ENCODE results near the gene SFRP5.
A peak's percentile ranks its signal among the peaks of the same experiment; 100 is the strongest.

Gene SFRP5

DNA sequence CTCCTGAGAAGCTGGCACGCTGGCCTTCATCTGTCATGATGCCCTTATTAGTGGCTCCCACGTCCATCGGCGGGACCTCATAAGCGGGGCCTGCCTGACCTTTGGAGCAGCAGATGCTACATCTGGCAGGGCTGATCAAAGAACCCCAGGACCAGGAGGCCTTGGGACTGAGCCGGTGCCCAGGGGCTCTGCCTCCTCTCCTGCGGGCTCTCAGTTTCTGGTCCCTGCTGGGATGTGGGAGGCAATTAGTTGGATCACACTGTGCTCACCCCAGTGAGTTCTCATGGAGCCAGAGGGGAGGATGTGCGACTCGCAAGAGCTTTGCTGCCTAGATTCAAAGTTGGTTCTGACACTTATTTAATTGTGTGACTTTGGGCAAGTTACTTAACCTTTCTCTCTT lies 28.7 kb upstream of the SFRP5 start:
- ChIA-PET CTCF (interaction anchor here (1.7 kb wide), 2 partner anchors 99 to 242 kb away, joined by 3 to 4 read pairs; no protein-coding TSS in a partner anchor), POLR2A (no interaction called here)
- no peak for DNase-seq (ENCODE audit: extremely low spot score)
- TF ChIP-seq, protein P1, sequence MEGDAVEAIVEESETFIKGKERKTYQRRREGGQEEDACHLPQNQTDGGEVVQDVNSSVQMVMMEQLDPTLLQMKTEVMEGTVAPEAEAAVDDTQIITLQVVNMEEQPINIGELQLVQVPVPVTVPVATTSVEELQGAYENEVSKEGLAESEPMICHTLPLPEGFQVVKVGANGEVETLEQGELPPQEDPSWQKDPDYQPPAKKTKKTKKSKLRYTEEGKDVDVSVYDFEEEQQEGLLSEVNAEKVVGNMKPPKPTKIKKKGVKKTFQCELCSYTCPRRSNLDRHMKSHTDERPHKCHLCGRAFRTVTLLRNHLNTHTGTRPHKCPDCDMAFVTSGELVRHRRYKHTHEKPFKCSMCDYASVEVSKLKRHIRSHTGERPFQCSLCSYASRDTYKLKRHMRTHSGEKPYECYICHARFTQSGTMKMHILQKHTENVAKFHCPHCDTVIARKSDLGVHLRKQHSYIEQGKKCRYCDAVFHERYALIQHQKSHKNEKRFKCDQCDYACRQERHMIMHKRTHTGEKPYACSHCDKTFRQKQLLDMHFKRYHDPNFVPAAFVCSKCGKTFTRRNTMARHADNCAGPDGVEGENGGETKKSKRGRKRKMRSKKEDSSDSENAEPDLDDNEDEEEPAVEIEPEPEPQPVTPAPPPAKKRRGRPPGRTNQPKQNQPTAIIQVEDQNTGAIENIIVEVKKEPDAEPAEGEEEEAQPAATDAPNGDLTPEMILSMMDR (IDR thresholded peaks at IDR 0.05; ENCODE audit: control extremely low read depth, extremely low read depth, low read depth, missing control alignments): no peak

- CTCF ChIA-PET: no interaction called here
- POLR2A ChIA-PET: no interaction called here
- no peak for DNase-seq (ENCODE audit: extremely low spot score)
- TF ChIP-seq, protein P1 (IDR thresholded peaks at IDR 0.05; ENCODE audit: control extremely low read depth, extremely low read depth, low read depth, missing control alignments): no peak
Measured at GRCh38 chr10:97798958-97799610, 27.3 kb upstream of the SFRP5 start.

DNA sequence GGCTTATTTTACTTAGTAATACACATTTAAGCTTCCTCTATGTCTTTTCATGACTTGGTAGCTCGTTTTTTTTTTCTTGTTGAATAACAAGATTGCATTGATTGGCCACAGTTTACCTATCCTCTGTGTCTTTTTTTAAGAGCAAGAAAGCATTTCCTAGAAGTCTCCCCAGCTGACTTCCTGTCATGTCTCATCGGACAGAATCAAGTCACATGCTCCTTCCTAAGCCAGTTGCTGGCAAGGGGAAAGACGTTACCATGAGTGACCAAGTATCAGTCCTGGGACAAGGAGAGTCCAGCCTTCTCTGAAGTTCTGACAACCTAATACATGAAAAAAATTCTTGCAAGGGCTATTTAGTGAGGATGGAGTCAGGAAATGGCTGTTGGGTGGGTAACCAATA lies 24.9 kb upstream of the SFRP5 start:
- ChIA-PET CTCF (interaction anchor here (1.2 to 1.4 kb wide), 2 partner anchors 232 to 245 kb away, joined by 4 read pairs; no protein-coding TSS in a partner anchor), POLR2A (no interaction called here)
- DNase-seq (ENCODE audit: extremely low spot score): no peak
- TF ChIP-seq, protein P1 (IDR thresholded peaks at IDR 0.05; ENCODE audit: control extremely low read depth, extremely low read depth, low read depth, missing control alignments): no peak

- ChIA-PET CTCF (interaction anchor here (1.4 kb wide), 1 partner anchor 246 kb away, joined by 4 read pairs; no protein-coding TSS in a partner anchor), POLR2A (no interaction called here)
- TF ChIP-seq, protein P1 (IDR thresholded peaks at IDR 0.05; ENCODE audit: control extremely low read depth, extremely low read depth, low read depth, missing control alignments): no peak
- no peak for DNase-seq (ENCODE audit: extremely low spot score)
Measured at GRCh38 chr10:97795886-97796285, 24.1 kb upstream of the SFRP5 start.

DNA sequence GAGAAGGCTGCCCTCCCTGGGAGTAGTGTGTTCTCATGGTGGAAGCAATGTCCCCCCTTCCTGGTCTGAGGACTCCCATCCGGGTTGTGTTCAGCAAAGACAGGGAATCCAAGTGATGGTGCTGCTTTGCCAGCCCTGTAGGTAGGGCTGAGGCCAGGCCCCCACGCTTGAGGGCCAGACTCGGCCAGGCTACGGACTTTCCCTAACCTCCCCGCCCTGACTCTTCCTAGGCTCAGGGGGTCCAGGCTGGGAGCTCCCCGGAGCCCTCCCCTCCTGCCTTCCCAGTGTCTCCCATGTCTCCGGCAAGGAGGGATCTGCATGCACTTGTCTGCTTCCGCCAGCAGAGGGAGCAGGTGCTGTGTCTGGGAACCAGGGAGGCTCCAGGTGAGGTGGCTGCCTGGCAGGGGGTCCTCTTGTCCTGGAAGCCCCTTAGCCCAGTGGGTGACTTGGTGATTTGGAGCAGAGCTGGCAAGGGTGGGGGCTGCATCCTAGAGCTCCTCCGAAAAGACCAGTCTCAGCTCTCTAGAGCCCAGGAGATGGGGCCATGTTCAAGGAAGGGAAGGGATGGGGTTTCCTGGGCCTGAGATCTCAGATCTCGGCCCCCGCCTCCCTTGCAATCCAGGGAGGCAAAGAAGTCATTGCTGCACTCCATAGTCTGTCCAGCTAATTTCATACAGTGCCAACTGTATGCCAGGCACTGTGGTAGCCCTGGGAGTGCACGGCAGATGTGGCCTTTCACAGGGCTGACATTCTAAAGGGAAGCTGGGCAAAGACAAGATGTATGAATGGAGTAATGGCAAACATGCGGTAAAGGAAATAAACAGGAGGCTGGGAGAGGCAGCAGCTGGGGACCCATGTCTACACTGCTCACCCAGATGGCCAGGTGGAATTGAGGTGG lies 20.3 kb upstream of the SFRP5 start:
- ChIA-PET CTCF (interaction anchor here (0.6 to 2.9 kb wide), 28 partner anchors 9 to 535 kb away, joined by 3 to 21 read pairs (median 4); no protein-coding TSS in a partner anchor), POLR2A (no interaction called here)
- DNase-seq (ENCODE audit: extremely low spot score): peak; percentile 82
- TF ChIP-seq, protein P1 (IDR thresholded peaks at IDR 0.05; ENCODE audit: control extremely low read depth, extremely low read depth, low read depth, missing control alignments): peak; percentile 92

GRCh38 chr10:97789770-97790397 lies 18.1 kb upstream of the SFRP5 start:
- TF ChIP-seq, protein P1 (IDR thresholded peaks at IDR 0.05; ENCODE audit: control extremely low read depth, extremely low read depth, low read depth, missing control alignments): no peak
- CTCF ChIA-PET: interaction anchor here (1.2 to 2.9 kb wide), 2 partner anchors 251 to 256 kb away, joined by 3 to 21 read pairs; no protein-coding TSS in a partner anchor
- POLR2A ChIA-PET: no interaction called here
- DNase-seq (ENCODE audit: extremely low spot score): no peak

Measured in GM10248 (cell line).